Fibroblast of pulmonary artery (primary cell): Measurements from ENCODE around the gene OR51A7.
"Not testable (repeated sequence)": the region's sequence is repeated elsewhere in the genome, so short reads cannot be mapped to it uniquely, and the experiment has no call there.

ENCODE experiments used
- DNase-seq: peaks from one replicate; pipeline ENCODE4 v3.0.0-alpha.2; 2010; ENCODE audit warnings: low read depth
- H3K4me3 ChIP-seq: replicated peaks from 2 replicates; pipeline ENCODE4 v1.5.1; 2011; ENCODE audit warnings: low read depth, mild to moderate bottlenecking, control low read depth, low read length, moderate library complexity
- CTCF ChIP-seq: IDR thresholded peaks from 2 replicates; pipeline ENCODE4 v1.5.1; 2011; ENCODE audit warnings: mild to moderate bottlenecking, control low read depth, low read length, inconsistent platforms; ENCODE audit errors: missing control alignments

Gene OR51A7

GRCh38 chr11:4903484-4903883 is at the start of gene OR51A7:
Gene OR51A7 (plus strand): TSS chr11:4903783. CDS start chr11:4907370, 3,587 bp downstream.
- no peak for TF ChIP-seq CTCF
- DNase-seq: no peak
- no peak within 1 kb of the TSS for H3K4me3 ChIP-seq

- DNase-seq, H3K4me3 ChIP-seq: not testable (repeated sequence)
These were observed 49.3 kb upstream of the OR51A7 start for GRCh38 chr11:4854286-4854685.

- no peak for DNase-seq
- no peak for TF ChIP-seq CTCF
- H3K4me3 ChIP-seq: no peak overlapping the region
These were observed 40.9 kb upstream of the OR51A7 start for GRCh38 chr11:4862447-4863236.

GRCh38 chr11:4863876-4864275 is 39.7 kb upstream of the OR51A7 start:
- TF ChIP-seq CTCF: no peak

GRCh38 chr11:4865855-4866254 is 37.7 kb upstream of the OR51A7 start:
- H3K4me3 ChIP-seq: no peak overlapping the region
- no peak for TF ChIP-seq CTCF
- no peak for DNase-seq

More at GRCh38 chr11:4863876-4864275, 39.7 kb upstream of the OR51A7 start:
- no peak overlapping the region for H3K4me3 ChIP-seq
- peak; percentile 5 for DNase-seq

GRCh38 chr11:4881188-4881587 is 22.4 kb upstream of the OR51A7 start:
- TF ChIP-seq CTCF: no peak
- no peak for DNase-seq
- H3K4me3 ChIP-seq: no peak overlapping the region

GRCh38 chr11:4881860-4882500 is 21.6 kb upstream of the OR51A7 start, which contains the start of gene OR51T1:
Gene OR51T1 (plus strand): TSS chr11:4881900. CDS start chr11:4881900, 0 bp downstream.
- peak; percentile 13 for DNase-seq

More at GRCh38 chr11:4881860-4882500, 21.6 kb upstream of the OR51A7 start, which contains the start of gene OR51T1:
- H3K4me3 ChIP-seq: no peak within 1 kb of the TSS
- no peak for TF ChIP-seq CTCF
